Astrocyte of the spinal cord (primary cell): ENCODE measurements around the gene ALDH1A1.

Source experiments
- DNase-seq: peaks from one replicate; pipeline ENCODE4 v3.0.0; 2011; ENCODE audit warnings: low read depth, low spot score
- H3K4me3 ChIP-seq: 2 replicates; pipeline ENCODE4 v1.5.1; 2011; ENCODE audit warnings: low read depth, mild to moderate bottlenecking, low read length, moderate library complexity
- in situ Hi-C: cut with HindIII; loops from 2 replicates; pipeline ENCODE4 v1.10.0; 2017; ENCODE audit warnings: low sequenced_read_pairs
- TF ChIP-seq, protein P1 (sequence below): IDR thresholded peaks from 2 replicates; pipeline ENCODE4 v1.5.1; 2012; ENCODE audit warnings: low read depth, mild to moderate bottlenecking, low read length, inconsistent platforms

Gene ALDH1A1

DNA sequence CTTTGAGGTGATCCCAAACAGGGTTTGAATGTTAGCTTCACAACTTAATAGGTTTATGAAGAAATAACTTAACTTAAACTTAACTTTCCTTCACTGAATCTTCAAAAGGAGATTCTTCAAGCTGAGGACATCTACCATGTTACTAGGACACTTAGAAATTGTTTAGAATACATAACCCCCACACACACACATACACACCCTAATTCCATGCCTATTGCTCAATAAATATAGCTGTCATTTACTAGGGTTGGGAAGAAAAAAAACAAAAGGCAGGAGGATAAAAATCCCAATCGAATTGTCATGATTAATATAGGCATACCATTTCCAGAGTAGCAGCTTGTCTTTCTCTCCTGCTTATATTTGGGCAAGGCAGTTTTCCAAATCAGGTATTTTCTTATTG, 68.3 kb downstream of the ALDH1A1 start:
- in situ Hi-C loops = no loop called here
- no peak overlapping the region for H3K4me3 ChIP-seq
- TF ChIP-seq, protein P1, sequence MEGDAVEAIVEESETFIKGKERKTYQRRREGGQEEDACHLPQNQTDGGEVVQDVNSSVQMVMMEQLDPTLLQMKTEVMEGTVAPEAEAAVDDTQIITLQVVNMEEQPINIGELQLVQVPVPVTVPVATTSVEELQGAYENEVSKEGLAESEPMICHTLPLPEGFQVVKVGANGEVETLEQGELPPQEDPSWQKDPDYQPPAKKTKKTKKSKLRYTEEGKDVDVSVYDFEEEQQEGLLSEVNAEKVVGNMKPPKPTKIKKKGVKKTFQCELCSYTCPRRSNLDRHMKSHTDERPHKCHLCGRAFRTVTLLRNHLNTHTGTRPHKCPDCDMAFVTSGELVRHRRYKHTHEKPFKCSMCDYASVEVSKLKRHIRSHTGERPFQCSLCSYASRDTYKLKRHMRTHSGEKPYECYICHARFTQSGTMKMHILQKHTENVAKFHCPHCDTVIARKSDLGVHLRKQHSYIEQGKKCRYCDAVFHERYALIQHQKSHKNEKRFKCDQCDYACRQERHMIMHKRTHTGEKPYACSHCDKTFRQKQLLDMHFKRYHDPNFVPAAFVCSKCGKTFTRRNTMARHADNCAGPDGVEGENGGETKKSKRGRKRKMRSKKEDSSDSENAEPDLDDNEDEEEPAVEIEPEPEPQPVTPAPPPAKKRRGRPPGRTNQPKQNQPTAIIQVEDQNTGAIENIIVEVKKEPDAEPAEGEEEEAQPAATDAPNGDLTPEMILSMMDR = no peak
- DNase-seq = no peak

DNA sequence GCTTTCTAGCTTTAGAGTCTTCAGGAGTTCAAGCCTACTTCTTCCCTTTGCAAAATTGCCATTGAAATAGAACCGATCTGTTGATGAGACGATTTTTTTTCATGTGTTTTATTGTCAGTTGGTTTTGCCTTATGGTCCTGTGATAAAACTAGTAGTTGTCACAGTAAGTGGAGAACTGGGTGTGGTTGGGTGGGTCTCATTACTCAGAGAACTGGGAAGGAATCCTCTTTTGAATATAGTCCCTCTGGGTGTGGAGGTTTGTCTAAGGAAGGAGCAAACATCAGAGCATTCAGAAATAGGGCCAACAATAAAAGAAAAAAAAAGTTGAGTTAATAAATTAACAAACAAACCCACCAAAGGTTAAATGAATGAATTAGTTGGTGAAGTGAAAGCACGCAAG, 69.0 kb downstream of the ALDH1A1 start:
- TF ChIP-seq, protein P1 = no peak
- H3K4me3 ChIP-seq = no peak overlapping the region
- no peak for DNase-seq
- in situ Hi-C loops = no loop called here

DNA sequence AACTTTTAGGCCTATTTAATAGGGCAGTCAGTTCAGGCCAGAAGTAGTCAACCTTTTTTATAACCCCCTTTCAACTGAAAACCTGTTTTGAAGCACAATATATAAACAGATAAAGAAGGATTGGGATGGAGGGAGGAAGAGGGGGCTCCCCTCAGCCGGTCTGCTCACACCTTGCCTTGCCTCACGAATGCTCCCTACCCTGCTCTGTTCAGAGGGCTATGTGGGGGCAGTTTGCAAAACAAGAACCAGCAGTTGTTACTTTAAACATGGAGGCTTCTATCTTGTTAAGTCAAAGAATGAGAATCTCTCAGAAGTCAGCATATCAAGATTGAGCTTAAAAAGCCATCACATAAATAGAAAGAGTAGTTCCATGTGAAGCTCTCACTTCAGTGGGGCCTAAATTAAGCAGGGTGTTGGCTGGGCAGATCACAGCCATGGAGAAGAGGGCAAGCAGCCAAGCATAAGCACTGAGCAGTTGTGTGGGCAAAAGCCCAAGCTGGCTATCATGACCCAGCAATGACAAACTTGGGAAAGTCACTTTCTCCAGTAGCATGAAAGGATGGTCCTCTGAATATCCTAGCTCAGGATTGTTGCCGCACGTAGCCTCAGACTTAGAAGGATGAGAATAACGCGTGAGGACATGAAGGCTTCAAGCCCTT, 70.6 kb downstream of the ALDH1A1 start:
- in situ Hi-C loops = no loop called here
- no peak overlapping the region for H3K4me3 ChIP-seq
- TF ChIP-seq, protein P1 = no peak
- no peak for DNase-seq

DNA sequence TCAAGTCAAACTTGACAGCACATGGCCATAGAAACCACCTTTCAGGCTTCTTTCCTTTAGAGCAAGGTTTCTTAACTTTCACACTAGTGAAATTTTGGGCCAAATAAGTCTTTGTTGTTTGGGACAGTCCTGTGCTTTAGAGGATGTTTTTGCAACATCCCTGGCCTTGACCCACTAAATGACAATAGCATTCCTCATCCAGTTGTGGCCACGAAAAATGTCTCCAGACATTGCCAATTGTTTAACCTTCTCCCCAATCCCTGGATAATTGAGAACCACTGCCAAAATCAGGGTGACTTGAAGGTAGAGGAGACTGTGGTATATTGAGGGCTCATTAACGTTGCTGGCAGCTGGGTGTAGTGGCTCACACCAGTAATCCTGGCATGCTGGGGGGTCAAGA, 72.0 kb downstream of the ALDH1A1 start:
- H3K4me3 ChIP-seq = no peak overlapping the region
- in situ Hi-C loops = no loop called here
- TF ChIP-seq, protein P1 = no peak
- no peak for DNase-seq

DNA sequence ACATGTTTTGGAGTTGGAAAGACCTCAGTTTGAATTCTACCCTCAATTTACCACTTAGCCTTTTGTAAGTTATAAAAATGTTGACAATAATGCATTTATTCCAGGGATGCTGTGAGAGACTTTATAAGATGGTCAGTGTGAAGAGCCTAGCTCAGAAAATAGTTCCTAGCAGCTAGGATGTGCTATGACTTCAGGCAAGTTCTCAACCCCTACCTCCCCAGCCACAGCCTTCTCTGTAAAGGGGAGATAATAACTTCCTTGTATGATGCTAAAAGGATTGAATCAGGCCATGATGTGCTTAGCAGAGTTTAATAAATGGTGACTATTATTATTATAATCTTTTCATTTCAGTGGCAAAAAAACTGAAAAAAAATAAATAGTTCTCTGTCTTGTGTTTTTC, 77.6 kb downstream of the ALDH1A1 start:
- TF ChIP-seq, protein P1 = no peak
- no peak for DNase-seq
- H3K4me3 ChIP-seq = no peak overlapping the region
- in situ Hi-C loops = no loop called here

DNA sequence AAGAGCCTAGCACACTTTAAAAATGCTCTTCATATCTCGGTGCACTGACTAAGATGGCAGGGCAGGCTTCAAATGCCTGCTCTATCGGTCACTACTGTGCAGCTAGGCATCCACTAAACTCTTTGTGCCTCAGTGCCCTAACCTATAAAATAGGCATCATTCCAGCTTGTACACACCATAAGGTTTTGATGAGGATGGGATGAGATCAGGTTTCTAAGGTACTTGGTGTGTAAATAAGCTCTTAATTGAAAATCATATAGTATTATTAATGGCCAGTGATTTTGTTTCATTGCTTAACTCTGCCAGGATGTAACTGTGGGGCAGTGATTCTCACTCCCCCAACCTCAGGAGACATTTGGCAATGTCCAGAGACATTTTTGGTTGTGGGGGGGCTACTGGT, 78.5 kb downstream of the ALDH1A1 start:
- H3K4me3 ChIP-seq = no peak overlapping the region
- TF ChIP-seq, protein P1 = no peak
- DNase-seq = no peak
- in situ Hi-C loops = loop anchor here (25.0 kb wide), 1 partner anchor 313 kb away; no protein-coding TSS in a partner anchor

DNA sequence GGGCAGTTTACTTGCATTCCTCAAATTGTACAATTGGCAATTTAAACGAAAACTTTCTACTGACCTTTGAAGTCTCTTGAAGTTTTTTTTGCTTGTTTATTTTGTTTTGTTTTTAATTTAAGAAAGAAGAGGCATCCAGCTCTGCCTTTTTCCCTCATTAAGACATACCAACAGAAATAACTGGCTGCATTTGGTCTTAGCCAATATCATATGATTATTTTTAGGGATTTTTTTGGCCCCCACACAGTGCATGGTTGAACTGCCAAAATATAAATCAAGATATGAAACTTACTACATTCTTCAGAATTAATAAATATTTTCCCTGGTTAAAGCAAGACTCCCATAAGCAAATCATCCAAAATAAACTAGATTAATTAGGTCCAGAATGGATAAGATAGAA, 79.4 kb downstream of the ALDH1A1 start:
- DNase-seq = no peak
- TF ChIP-seq, protein P1 = no peak
- in situ Hi-C loops = loop anchor here (25.0 kb wide), 1 partner anchor 314 kb away; no protein-coding TSS in a partner anchor
- H3K4me3 ChIP-seq = no peak overlapping the region
